ENCODE measurements around the gene AGPAT2. TPM values are rescaled to one million over a fixed set of nuclear protein-coding genes. Genes with fewer than 3 reads are reported as not detected.

Gene AGPAT2
- total and polyA plus RNA-seq, 2 of the 4 experiments (the other 2 are of a cell fraction), result 16.1 to 39.5 TPM

DNA sequence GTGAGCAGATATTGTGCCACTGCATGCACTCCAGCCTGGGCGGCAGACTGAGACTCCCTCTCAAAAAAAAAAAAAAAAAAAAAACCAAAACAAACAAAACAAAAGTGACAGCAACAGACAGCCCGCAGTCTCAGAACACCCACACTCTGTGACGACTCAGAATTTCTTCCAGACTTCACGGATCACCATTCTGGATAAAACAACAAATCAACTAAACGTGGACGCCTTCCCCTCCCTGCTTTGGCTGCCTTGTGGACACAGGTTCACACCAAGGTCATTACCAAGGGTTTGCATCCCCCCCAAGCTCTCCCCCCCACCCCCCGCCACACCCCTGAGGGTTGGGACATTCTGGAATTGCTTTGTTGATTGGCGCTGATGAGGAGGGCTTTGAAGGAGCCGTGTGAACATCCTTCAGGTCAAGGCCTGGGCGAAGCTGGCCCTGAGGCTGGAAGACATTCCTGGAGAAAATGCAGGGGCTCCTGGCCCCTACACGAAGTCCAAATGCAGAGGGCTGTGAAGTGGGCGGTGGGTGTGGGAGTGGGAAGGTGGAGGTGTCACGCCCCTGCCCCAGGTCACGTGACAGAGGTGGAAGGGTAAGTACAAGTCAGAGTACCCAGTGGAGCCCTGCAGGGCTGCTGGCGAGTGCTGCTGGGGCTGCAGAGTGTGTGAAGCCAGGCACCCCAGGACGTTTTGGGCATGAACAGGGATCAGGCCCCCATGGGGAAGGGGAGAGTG is 45.4 kb upstream of the AGPAT2 start:
- H3K4me2 ChIP-seq (ENCODE audit: low read depth, low read length), result no peak overlapping the region
- no peak overlapping the region for H4K91ac ChIP-seq (ENCODE audit: insufficient read depth, low read depth, low read length)
- H3K56ac ChIP-seq (ENCODE audit: extremely low read depth, insufficient read depth, low read length), result no peak overlapping the region
- H4K20me1 ChIP-seq (ENCODE audit: insufficient read depth, low read length), result peaks cover 3% of the 10 kb centered on the region
- peaks cover 10 to 35% of the 10 kb centered on the region in 2 experiments; a peak in 3 of 4 replicates for H3K79me1 ChIP-seq (ENCODE audit: low read depth in 1 of 2, low read length in 2 of 2)
- no peak overlapping the region for H2BK20ac ChIP-seq (ENCODE audit: low read depth, low read length)
- H2AK5ac ChIP-seq (ENCODE audit: low read depth, low read length), result no peak overlapping the region
- dilution Hi-C loops (cut with HindIII; ENCODE audit: low sequenced_read_pairs, unreplicated experiment), result no loop called here
- H3K4ac ChIP-seq (ENCODE audit: low read depth, low read length), result no peak overlapping the region
- no peak overlapping the region for H2AFZ ChIP-seq (replicated peaks; ENCODE audit: low read length, poor library complexity)
- no peak overlapping the region for H3K9ac ChIP-seq (ENCODE audit: low read depth, low read length)
- no peaks in the 10 kb centered on the region for H3K9me1 ChIP-seq (ENCODE audit: insufficient read depth, low read length)
- intact Hi-C loops (cut with micrococcal nuclease), result no loop called here
- no peak overlapping the region for H3K23ac ChIP-seq (ENCODE audit: low read depth, low read length)
- no peak overlapping the region for H2BK120ac ChIP-seq (ENCODE audit: low read depth, low read length)
- no TSS peak for BruUV-seq (replicated peaks)
- TF ChIP-seq SMC3 (IDR thresholded peaks at IDR 0.05; ENCODE audit: low read depth, low read length), result no peak
- TF ChIP-seq MAZ (IDR thresholded peaks at IDR 0.05; ENCODE audit: borderline replicate concordance, low read depth, low read length), result no peak
- no peak for TF ChIP-seq RFX5 (IDR thresholded peaks at IDR 0.05; ENCODE audit: low read depth, low read length)
- TF ChIP-seq CHD1 (IDR thresholded peaks at IDR 0.05; ENCODE audit: low read depth, low read length), result no peak
- TF ChIP-seq BHLHE40 (IDR thresholded peaks at IDR 0.05; ENCODE audit: low read depth, low read length), result no peak
- TF ChIP-seq MAFK (IDR thresholded peaks at IDR 0.05; ENCODE audit: low read depth, low read length), result no peak
- TF ChIP-seq RAD21 (IDR thresholded peaks at IDR 0.05; ENCODE audit: low read length), result no peak
- TF ChIP-seq CEBPB (IDR thresholded peaks at IDR 0.05; ENCODE audit: low read depth, low read length), result no peak
- TF ChIP-seq, protein P1, sequence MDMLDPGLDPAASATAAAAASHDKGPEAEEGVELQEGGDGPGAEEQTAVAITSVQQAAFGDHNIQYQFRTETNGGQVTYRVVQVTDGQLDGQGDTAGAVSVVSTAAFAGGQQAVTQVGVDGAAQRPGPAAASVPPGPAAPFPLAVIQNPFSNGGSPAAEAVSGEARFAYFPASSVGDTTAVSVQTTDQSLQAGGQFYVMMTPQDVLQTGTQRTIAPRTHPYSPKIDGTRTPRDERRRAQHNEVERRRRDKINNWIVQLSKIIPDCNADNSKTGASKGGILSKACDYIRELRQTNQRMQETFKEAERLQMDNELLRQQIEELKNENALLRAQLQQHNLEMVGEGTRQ (IDR thresholded peaks at IDR 0.05; ENCODE audit: low read depth, low read length), result no peak
- no peak for TF ChIP-seq FOS (IDR thresholded peaks at IDR 0.05; ENCODE audit: low read depth, low read length)
- TF ChIP-seq, protein P2, sequence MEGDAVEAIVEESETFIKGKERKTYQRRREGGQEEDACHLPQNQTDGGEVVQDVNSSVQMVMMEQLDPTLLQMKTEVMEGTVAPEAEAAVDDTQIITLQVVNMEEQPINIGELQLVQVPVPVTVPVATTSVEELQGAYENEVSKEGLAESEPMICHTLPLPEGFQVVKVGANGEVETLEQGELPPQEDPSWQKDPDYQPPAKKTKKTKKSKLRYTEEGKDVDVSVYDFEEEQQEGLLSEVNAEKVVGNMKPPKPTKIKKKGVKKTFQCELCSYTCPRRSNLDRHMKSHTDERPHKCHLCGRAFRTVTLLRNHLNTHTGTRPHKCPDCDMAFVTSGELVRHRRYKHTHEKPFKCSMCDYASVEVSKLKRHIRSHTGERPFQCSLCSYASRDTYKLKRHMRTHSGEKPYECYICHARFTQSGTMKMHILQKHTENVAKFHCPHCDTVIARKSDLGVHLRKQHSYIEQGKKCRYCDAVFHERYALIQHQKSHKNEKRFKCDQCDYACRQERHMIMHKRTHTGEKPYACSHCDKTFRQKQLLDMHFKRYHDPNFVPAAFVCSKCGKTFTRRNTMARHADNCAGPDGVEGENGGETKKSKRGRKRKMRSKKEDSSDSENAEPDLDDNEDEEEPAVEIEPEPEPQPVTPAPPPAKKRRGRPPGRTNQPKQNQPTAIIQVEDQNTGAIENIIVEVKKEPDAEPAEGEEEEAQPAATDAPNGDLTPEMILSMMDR (conservative IDR thresholded peaks at IDR 0.05; ENCODE audit: low read depth, low read length), result no peak
- TF ChIP-seq RCOR1 (IDR thresholded peaks at IDR 0.05; ENCODE audit: insufficient replicate concordance, low read length), result no peak
- no peak for TF ChIP-seq NFE2L2 (IDR thresholded peaks at IDR 0.05; ENCODE audit: low read depth, low read length)
- TF ChIP-seq, protein P3, sequence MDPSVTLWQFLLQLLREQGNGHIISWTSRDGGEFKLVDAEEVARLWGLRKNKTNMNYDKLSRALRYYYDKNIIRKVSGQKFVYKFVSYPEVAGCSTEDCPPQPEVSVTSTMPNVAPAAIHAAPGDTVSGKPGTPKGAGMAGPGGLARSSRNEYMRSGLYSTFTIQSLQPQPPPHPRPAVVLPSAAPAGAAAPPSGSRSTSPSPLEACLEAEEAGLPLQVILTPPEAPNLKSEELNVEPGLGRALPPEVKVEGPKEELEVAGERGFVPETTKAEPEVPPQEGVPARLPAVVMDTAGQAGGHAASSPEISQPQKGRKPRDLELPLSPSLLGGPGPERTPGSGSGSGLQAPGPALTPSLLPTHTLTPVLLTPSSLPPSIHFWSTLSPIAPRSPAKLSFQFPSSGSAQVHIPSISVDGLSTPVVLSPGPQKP (IDR thresholded peaks at IDR 0.05; ENCODE audit: borderline replicate concordance, low read depth, low read length), result no peak
- TF ChIP-seq MXI1 (IDR thresholded peaks at IDR 0.05; ENCODE audit: borderline replicate concordance, low read depth, low read length), result no peak
- TF ChIP-seq POLR2A (IDR thresholded peaks at IDR 0.05; ENCODE audit: low read depth, low read length), result no peak
- WGBS, 2 experiments (ENCODE audit: extremely low coverage in 2 of 2, insufficient read length in 1 of 2), result 64% methylated on average over 7 of the region's 16 CpGs; no CpG with 5 or more reads in 1 of the 2 experiments
- no peaks in the 10 kb centered on the region for H3K9me3 ChIP-seq (ENCODE audit: control insufficient read depth, insufficient read depth, low read length)
- H2BK15ac ChIP-seq (ENCODE audit: low read depth, low read length), result no peak overlapping the region
- no peak overlapping the region for H3K18ac ChIP-seq (ENCODE audit: low read depth, low read length)
- no peak for ATAC-seq (ENCODE audit: low read depth)
- no peak overlapping the region for H2BK5ac ChIP-seq (ENCODE audit: low read depth, low read length, poor library complexity, severe bottlenecking)
- POLR2A ChIA-PET (ENCODE audit: unreplicated experiment), result no interaction called here
- no peak overlapping the region for H4K8ac ChIP-seq (ENCODE audit: low read depth in 2 of 2, low read length in 2 of 2)
- no peak for DNase-seq
- no peak overlapping the region for H3K14ac ChIP-seq (replicated peaks; ENCODE audit: low read depth, low read length)
- H3K4me3 ChIP-seq (ENCODE audit: insufficient read depth, low read depth, low read length), result no peak overlapping the region
- no peak overlapping the region for H3K27ac ChIP-seq (ENCODE audit: insufficient read depth, low read length)
- H3K27me3 ChIP-seq (ENCODE audit: control insufficient read depth, insufficient read depth, low read length), result peaks cover 3% of the 10 kb centered on the region; the same call in 1 of the 2 replicates
- in situ Hi-C loops (cut with MboI; ENCODE audit: low sequenced_read_pairs), result no loop called here
- no peaks in the 10 kb centered on the region for H3K36me3 ChIP-seq (ENCODE audit: control insufficient read depth, insufficient read depth, low read length)
- CTCF ChIA-PET, result no interaction called here
- peaks cover 4% of the 10 kb centered on the region; the same call in 1 of the 2 replicates for H3K4me1 ChIP-seq (ENCODE audit: control insufficient read depth, insufficient read depth, low read length)
- no peak overlapping the region for H4K5ac ChIP-seq (ENCODE audit: low read depth, low read length)
- no peak overlapping the region for H2AK9ac ChIP-seq (replicated peaks; ENCODE audit: low read depth, low read length, poor library complexity)

Measured in IMR-90 (cell line).